H54 (cell line): ENCODE results near the gene EPHB6.

ENCODE experiments used
- DNase-seq: peaks from one replicate; pipeline ENCODE4 v3.0.0; 2011; ENCODE audit warnings: low spot score, mixed read lengths; ENCODE audit not compliant: insufficient read length
- FAIRE-seq: peaks from 3 replicates; lab custom pipeline; 2011; peaks lifted over from hg19 to GRCh38; lab: Jason Lieb, UNC
- POLR2A ChIP-seq: IDR thresholded peaks from 2 replicates; pipeline ENCODE4 v1.6.1; 2011; ENCODE audit warnings: low read depth, mild to moderate bottlenecking, low read length

The EPHB6 gene

GRCh38 chr7:142814451-142814850 lies 40.4 kb upstream of the EPHB6 start:
- FAIRE-seq: no peak
- no peak for DNase-seq
- no peak for TF ChIP-seq POLR2A

DNA sequence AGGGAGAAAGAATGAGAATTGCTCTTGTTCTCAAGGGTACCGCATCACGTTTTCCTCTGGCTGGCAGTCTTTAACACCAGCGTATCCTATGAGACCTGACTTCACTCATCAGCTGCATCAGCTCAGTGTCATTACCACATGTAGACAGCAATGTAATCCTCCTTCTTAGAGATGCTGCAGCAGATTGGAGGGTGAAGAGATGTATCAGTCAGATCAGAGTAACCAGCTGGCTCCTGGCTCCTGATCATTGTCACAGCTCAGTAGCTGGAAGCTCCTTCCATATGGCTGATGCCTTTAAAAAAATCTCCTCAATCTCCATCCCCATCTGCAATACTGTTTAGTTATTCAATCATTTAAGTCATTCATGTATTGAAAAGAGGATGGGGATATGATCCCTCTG lies 39.7 kb upstream of the EPHB6 start:
- FAIRE-seq (no peak), DNase-seq (no peak)
- TF ChIP-seq POLR2A: no peak

DNA sequence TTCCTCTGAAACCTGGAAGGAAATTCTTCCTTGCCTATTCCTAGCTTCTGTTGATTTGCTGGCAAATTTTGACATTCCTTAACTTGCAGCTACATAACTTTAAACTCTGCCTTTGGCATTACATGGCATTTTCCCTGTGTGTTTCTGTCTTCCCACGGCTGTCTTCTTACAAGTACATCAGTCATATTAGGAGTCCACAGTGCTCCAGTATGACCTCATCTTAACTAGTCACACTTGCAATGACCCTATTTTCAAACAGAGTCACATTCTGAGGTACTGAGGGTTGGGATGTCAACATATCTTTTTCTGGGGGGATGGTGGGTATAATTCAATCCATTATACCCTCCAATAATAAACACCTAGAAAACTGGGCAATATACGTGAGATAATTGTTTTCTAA lies 37.4 kb upstream of the EPHB6 start:
- no peak for DNase-seq
- no peak for FAIRE-seq
- TF ChIP-seq POLR2A: no peak

DNA sequence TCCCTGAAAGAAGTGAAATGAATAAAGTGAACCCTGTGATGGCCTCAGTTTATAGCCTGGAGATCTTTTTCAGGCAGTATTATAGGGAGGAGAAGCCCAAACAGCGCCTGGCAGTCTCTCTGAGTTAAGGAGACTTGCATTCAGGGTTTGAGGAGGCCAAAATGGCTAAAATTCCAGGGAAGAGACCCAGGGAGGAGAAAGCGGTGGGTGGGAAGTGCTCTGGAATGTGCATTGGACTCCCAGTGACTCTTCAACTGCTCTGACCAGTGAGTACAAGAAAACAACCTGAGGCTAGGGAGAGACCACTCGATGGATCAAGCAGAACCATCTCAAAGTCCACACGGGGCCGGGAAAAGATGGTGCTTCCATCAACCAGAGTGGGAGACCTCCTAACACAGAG lies 35.3 kb upstream of the EPHB6 start:
- FAIRE-seq (no peak), DNase-seq (no peak)
- no peak for TF ChIP-seq POLR2A

DNA sequence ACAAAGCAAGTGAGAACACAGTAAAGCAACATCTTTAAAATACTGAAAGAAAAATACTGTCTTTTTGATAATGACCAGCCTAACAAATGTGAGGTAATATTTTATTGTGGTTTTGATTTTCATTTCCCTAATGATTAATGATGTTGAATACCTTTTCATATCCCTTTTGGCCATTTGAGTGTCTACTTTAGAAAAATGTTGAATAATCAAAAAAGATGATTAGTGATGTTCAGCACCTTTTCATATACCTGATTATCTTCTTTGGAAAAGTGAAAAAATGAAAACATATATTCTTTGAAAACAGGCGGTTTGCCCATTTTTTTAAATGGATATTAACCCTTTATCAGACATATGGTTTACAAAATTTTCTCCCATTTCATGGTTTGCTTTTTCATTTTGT lies 32.2 kb upstream of the EPHB6 start:
- DNase-seq (no peak), FAIRE-seq (no peak)

DNA sequence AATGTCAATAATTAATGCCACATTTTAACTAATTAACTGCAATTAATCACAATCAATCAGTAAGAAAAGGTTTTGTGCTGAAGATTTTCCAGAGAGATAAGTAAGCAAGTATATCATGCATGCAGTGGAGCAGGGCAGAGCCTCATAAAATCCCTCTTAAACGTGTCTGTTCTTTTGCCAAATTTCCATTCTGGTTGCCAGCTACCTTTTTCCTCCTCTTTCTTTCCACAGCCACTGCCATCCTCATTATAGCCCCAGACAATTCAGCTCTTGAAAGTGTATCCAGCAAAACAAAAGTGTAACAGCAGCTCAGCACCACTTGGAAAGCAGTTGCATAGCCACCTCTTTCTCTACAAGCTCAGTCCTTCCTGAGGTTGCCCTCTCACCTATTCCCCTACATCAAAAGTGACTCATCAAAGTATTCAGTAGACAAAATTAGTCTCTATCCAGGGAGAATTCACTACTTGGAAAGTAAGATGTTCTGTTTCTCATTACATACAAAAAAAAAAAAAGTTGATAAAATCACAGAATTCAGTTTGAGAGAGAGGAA lies 26.9 kb upstream of the EPHB6 start:
- no peak for DNase-seq
- TF ChIP-seq POLR2A: no peak
- no peak for FAIRE-seq

More for the DNA sequence above, 32.2 kb upstream of the EPHB6 start:
- TF ChIP-seq POLR2A: no peak

DNA sequence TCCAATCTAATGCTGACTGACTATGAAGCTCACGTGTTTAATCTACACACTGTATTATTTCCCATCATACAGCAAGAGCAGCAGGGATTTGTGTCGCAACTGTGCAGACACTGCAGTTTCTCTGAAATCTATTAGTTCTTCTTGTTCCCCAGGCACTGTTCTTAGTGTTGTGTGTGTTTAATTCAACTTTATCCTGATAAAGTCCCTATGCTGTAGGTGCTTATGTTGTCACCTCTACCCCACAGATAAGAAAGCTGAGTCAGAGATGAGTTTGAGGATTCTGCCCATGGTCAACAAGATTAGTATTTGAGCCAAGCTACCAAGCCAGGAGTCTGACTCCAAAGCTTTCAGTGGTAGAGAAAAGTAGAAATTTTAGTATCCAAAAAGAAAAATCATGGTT lies 22.5 kb upstream of the EPHB6 start:
- FAIRE-seq (no peak), DNase-seq (no peak)
- no peak for TF ChIP-seq POLR2A

GRCh38 chr7:142833174-142834048 lies 21.5 kb upstream of the EPHB6 start:
- TF ChIP-seq POLR2A: no peak
- FAIRE-seq (no peak), DNase-seq (no peak)

- no peak for DNase-seq
- no peak for FAIRE-seq
- TF ChIP-seq POLR2A: no peak
These were observed 19.4 kb upstream of the EPHB6 start for GRCh38 chr7:142835487-142835886.

DNA sequence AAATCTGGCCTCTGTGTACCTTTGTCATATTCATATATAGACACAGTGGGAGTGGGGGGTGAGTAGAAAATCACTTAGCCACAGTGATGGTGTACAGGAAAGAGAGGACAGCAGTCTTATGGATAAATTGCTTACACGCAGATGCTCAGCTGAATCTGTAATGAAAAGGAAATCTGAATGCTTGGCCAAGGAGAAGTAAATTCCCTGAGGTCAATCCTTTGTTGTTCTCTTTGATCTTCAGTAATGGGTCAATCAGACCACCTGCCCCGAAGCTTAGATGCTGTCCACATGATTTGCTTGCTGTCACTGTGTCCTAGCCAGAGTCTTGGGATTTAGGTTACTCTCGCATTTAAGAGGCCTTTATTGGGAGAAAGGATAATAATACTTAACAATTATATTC lies 18.4 kb upstream of the EPHB6 start:
- FAIRE-seq (no peak), DNase-seq (no peak)
- TF ChIP-seq POLR2A: no peak

GRCh38 chr7:142838461-142839213 lies 16.2 kb upstream of the EPHB6 start:
- no peak for TF ChIP-seq POLR2A
- DNase-seq: no peak
- FAIRE-seq: no peak

GRCh38 chr7:142842251-142842766 lies 12.6 kb upstream of the EPHB6 start:
- no peak for FAIRE-seq
- no peak for TF ChIP-seq POLR2A
- DNase-seq: no peak

DNA sequence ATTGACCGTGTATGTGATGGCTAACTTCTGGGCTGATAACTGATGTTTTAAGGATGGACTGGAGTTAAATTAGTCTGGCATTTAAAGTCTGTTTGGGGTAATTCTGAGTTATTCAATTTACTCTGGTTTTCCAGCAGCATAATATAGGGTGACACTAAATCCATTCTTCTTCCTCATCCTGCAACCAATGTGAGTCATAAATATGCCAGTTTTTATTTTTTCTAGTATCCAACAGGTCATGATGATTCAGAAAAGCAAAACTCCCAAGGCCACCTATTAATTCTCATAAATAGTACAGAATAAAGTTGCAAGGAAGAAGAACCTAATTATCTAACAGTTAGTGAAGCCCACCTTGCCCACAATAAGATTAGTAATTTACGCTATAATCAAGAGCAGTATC lies 7.5 kb upstream of the EPHB6 start:
- no peak for TF ChIP-seq POLR2A
- FAIRE-seq (no peak), DNase-seq (no peak)

GRCh38 chr7:142851269-142851668 lies 3.6 kb upstream of the EPHB6 start:
- DNase-seq (no peak), FAIRE-seq (no peak)
- TF ChIP-seq POLR2A: no peak
